GM21367 (cell line): ENCODE data around the gene FAM20C.
"Not testable (repeated sequence)": the region's sequence is repeated elsewhere in the genome, so short reads cannot be mapped to it uniquely, and the experiment has no call there.

Source experiments
- ATAC-seq: cut with Tn5 transposase; IDR thresholded peaks from one replicate; pipeline ENCODE4 v1.9.1; 2021; ENCODE audit not compliant: unreplicated experiment

The FAM20C gene

GRCh38 chr7:240887-241421 is 48.6 kb downstream of the FAM20C start:
- no peak for ATAC-seq

GRCh38 chr7:241513-241912 is 49.1 kb downstream of the FAM20C start:
- no peak for ATAC-seq

- ATAC-seq = not testable (repeated sequence)
Observed at GRCh38 chr7:242826-243579, 50.6 kb downstream of the FAM20C start.

GRCh38 chr7:243580-243978 is 51.2 kb downstream of the FAM20C start:
- not testable (repeated sequence) for ATAC-seq

GRCh38 chr7:244974-245373 is 52.6 kb downstream of the FAM20C start:
- ATAC-seq = no peak

- ATAC-seq = no peak
Observed at GRCh38 chr7:245574-246295, 53.4 kb downstream of the FAM20C start.

GRCh38 chr7:246451-246850 is 54.1 kb downstream of the FAM20C start:
- no peak for ATAC-seq

GRCh38 chr7:247181-247580 is 54.8 kb downstream of the FAM20C start:
- no peak for ATAC-seq

GRCh38 chr7:247636-248035 is 55.3 kb downstream of the FAM20C start:
- no peak for ATAC-seq

- ATAC-seq = no peak
Observed at GRCh38 chr7:248732-249435, 56.5 kb downstream of the FAM20C start.

GRCh38 chr7:249989-250388 is 57.6 kb downstream of the FAM20C start:
- no peak for ATAC-seq

- ATAC-seq = no peak
Observed at GRCh38 chr7:250523-250922, 58.2 kb downstream of the FAM20C start.

GRCh38 chr7:251005-251404 is 58.6 kb downstream of the FAM20C start:
- ATAC-seq = no peak

- ATAC-seq = no peak
Observed at GRCh38 chr7:251446-252175, 59.2 kb downstream of the FAM20C start.

GRCh38 chr7:252216-252965 is 60.0 kb downstream of the FAM20C start:
- ATAC-seq = no peak

GRCh38 chr7:252981-253380 is 60.6 kb downstream of the FAM20C start:
- no peak for ATAC-seq

GRCh38 chr7:253581-254336 is 61.4 kb downstream of the FAM20C start:
- ATAC-seq = no peak

GRCh38 chr7:254337-255037 is 62.1 kb downstream of the FAM20C start:
- ATAC-seq = no peak

- no peak for ATAC-seq
Observed at GRCh38 chr7:255038-255435, 62.7 kb downstream of the FAM20C start.
